Activated CD4-positive, alpha-beta memory T cell treated with anti-CD3 and anti-CD28 coated beads for 36 hours (primary cell): Measurements from ENCODE around the gene SPDYE3. TPM values are rescaled to one million over a fixed set of nuclear protein-coding genes. Genes with fewer than 3 reads are reported as not detected.
"Not testable (repeated sequence)": the region's sequence is repeated elsewhere in the genome, so short reads cannot be mapped to it uniquely, and the experiment has no call there.

Experiments used
- CTCF ChIA-PET: fragments of 350-600 bp; sonication (Branson Sonifier 250); formaldehyde crosslinking; loops from one replicate; lab custom pipeline; 2021; ENCODE audit warnings: antibody characterized with exemption, inconsistent platforms; lab: Charles Lee
- POLR2A ChIA-PET: fragments of 350-600 bp; sonication (Branson Sonifier 250); formaldehyde crosslinking; loops from one replicate; lab custom pipeline; 2021; ENCODE audit warnings: antibody characterized with exemption; lab: Charles Lee
- DNase-seq: peaks from one replicate; pipeline ENCODE4 v3.0.0-alpha.2; 2020
- H3K27ac Mint-ChIP-seq: one replicate; pipeline ENCODE4 v1.8.0; 2021; ENCODE audit warnings: mixed read lengths
- H3K27me3 Mint-ChIP-seq: one replicate; pipeline ENCODE4 v1.8.0; 2021; ENCODE audit warnings: mixed read lengths
- H3K36me3 Mint-ChIP-seq: one replicate; pipeline ENCODE4 v1.8.0; 2021; ENCODE audit warnings: mixed read lengths
- H3K4me1 Mint-ChIP-seq: one replicate; pipeline ENCODE4 v1.8.0; 2021; ENCODE audit warnings: low read depth, mixed read lengths
- H3K4me3 Mint-ChIP-seq: one replicate; pipeline ENCODE4 v1.8.0; 2021; ENCODE audit warnings: mild to moderate bottlenecking, mixed read lengths
- H3K9me3 Mint-ChIP-seq: one replicate; pipeline ENCODE4 v1.8.0; 2021; ENCODE audit warnings: mixed read lengths
- intact Hi-C: fragments of 100-400 bp; cut with micrococcal nuclease; formaldehyde crosslinking; loops from one replicate; pipeline ENCODE4 v1.15.1; 2023
- total RNA-seq, 2 experiments: library from RNA; stranded (reverse); gene quantifications; one replicate each; pipeline ENCODE4 v1.2.3, GENCODE V29; 2021

The SPDYE3 gene
- total RNA-seq, 2 experiments from 2014 or later: not detected

GRCh38 chr7:100297852-100298631, 9.5 kb upstream of the SPDYE3 start:
- DNase-seq, CTCF ChIA-PET, H3K4me1 Mint-ChIP-seq, H3K27ac Mint-ChIP-seq, H3K4me3 Mint-ChIP-seq, H3K27me3 Mint-ChIP-seq, H3K36me3 Mint-ChIP-seq, POLR2A ChIA-PET, H3K9me3 Mint-ChIP-seq: not testable (repeated sequence)
- intact Hi-C loops: loop anchor here (10.0 kb wide), 1 partner anchor 63 kb away; no protein-coding TSS in a partner anchor

DNA sequence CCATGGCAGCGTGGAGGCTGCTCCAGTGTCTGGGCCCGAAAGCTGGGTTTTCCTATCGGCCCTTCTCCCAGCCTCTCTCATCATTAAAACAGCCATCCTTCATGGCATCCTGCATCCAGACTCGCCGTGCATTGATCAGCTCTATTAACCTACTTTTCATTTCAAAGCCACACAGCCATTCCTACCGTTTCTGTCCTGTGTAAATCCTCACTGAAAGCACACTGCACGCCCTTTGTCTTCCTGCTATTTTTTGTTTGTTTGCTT, 8.9 kb upstream of the SPDYE3 start:
- H3K27me3 Mint-ChIP-seq, CTCF ChIA-PET: not testable (repeated sequence)

GRCh38 chr7:100304526-100304925, 3.0 kb upstream of the SPDYE3 start:
- H3K27ac Mint-ChIP-seq, H3K4me3 Mint-ChIP-seq, H3K9me3 Mint-ChIP-seq, H3K36me3 Mint-ChIP-seq, H3K27me3 Mint-ChIP-seq, POLR2A ChIA-PET, DNase-seq, CTCF ChIA-PET, H3K4me1 Mint-ChIP-seq, intact Hi-C loops: not testable (repeated sequence)

More for the DNA sequence above, 8.9 kb upstream of the SPDYE3 start:
- DNase-seq, H3K9me3 Mint-ChIP-seq, H3K4me1 Mint-ChIP-seq, H3K27ac Mint-ChIP-seq, H3K36me3 Mint-ChIP-seq, POLR2A ChIA-PET, H3K4me3 Mint-ChIP-seq: not testable (repeated sequence)
- intact Hi-C loops: loop anchor here (10.0 kb wide), 1 partner anchor 64 kb away; no protein-coding TSS in a partner anchor

- intact Hi-C loops, H3K9me3 Mint-ChIP-seq, H3K4me1 Mint-ChIP-seq, POLR2A ChIA-PET, CTCF ChIA-PET, H3K27me3 Mint-ChIP-seq, H3K27ac Mint-ChIP-seq, H3K36me3 Mint-ChIP-seq, DNase-seq: not testable (repeated sequence)
- peak overlapping the region; percentile 52 for H3K4me3 Mint-ChIP-seq
These were observed 10.8 kb downstream of the SPDYE3 start for GRCh38 chr7:100318329-100318728.

DNA sequence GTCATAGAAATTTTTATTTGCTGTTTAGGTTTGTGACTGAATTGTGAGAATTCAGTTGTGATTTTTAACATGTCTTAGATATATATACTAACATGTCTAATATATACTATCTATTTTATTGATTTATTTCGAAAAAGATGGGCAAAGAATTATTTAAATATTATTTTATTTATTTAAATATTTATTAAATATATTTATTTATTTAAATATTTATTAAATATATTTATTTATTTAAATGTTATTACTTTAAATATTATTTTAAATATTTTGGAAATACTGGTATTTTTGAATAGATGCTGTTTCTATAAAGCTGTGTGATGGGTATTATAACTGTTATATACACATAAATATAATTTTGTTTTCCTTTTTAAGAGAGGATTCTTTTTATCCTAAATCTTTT, 14.1 kb downstream of the SPDYE3 start:
- POLR2A ChIA-PET, intact Hi-C loops, H3K27me3 Mint-ChIP-seq, H3K4me3 Mint-ChIP-seq, H3K4me1 Mint-ChIP-seq, H3K27ac Mint-ChIP-seq, H3K9me3 Mint-ChIP-seq, CTCF ChIA-PET, DNase-seq: not testable (repeated sequence)
- peaks cover 22% of the 10 kb centered on the region for H3K36me3 Mint-ChIP-seq

DNA sequence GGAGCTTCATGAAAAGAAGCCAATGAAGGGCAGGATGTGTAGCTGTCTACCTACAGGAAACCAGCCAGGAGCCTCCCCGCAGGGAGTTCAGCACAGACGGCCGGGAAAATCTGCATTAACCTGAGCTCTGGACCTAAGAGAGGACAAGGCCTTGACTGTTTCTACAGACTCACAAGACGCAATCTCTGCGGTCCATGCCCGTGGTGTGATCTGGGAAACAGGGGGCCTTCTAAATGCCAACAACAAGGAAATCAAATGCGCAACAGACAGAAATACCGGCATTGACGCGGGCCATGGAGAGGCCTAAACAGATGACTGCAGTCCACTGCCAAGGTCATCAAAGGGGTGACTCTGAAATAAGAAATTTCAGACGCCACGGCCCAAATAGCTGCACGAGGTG, 16.7 kb downstream of the SPDYE3 start:
- H3K27me3 Mint-ChIP-seq, intact Hi-C loops, H3K4me1 Mint-ChIP-seq, CTCF ChIA-PET, H3K27ac Mint-ChIP-seq, POLR2A ChIA-PET, H3K4me3 Mint-ChIP-seq, DNase-seq, H3K9me3 Mint-ChIP-seq: not testable (repeated sequence)
- H3K36me3 Mint-ChIP-seq: peaks cover 28% of the 10 kb centered on the region

DNA sequence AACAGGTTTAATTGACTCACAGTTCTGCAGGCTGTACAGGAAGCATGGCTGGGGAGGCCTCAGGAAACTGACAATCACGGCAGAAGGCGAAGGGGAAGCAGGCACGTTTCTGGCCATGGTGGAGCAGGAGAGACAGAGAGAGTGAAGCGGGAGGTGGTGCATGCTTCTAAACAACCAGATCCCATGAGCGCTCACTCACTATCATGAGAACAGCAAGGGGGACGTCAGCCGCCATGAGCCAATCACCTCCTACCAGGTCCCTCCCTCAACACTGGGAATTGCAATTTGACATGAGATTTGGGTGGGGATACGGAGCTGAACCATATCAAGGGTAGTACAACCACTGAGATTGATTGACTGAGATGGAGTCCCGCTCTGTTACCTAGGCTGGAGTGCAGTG, 18.2 kb downstream of the SPDYE3 start:
- H3K27me3 Mint-ChIP-seq, intact Hi-C loops, CTCF ChIA-PET, H3K27ac Mint-ChIP-seq, H3K9me3 Mint-ChIP-seq, POLR2A ChIA-PET, H3K4me1 Mint-ChIP-seq, DNase-seq, H3K4me3 Mint-ChIP-seq: not testable (repeated sequence)
- peaks cover 25% of the 10 kb centered on the region for H3K36me3 Mint-ChIP-seq

GRCh38 chr7:100326914-100327313, 19.4 kb downstream of the SPDYE3 start:
- intact Hi-C loops, H3K4me1 Mint-ChIP-seq, H3K27ac Mint-ChIP-seq, H3K4me3 Mint-ChIP-seq, DNase-seq, H3K27me3 Mint-ChIP-seq, H3K9me3 Mint-ChIP-seq, POLR2A ChIA-PET: not testable (repeated sequence)
- CTCF ChIA-PET: interaction anchor here (0.7 kb wide), 1 partner anchor 18 kb away, joined by 3 read pairs; no protein-coding TSS in a partner anchor
- H3K36me3 Mint-ChIP-seq: peaks cover 25% of the 10 kb centered on the region

GRCh38 chr7:100335566-100336466, 28.3 kb downstream of the SPDYE3 start:
- Mint-ChIP-seq H3K27ac (peak overlapping the region; percentile 96), H3K4me1 (peaks cover 18% of the 10 kb centered on the region), H3K4me3 (peak overlapping the region; percentile 93), H3K36me3 (peaks cover 17% of the 10 kb centered on the region)
- peak; percentile 94 for DNase-seq
- H3K27me3 Mint-ChIP-seq, H3K9me3 Mint-ChIP-seq, intact Hi-C loops: not testable (repeated sequence)
- CTCF ChIA-PET: interaction anchor here (0.9 to 1.9 kb wide), 3 partner anchors 73 to 203 kb away, joined by 3 to 5 read pairs (median 4); no protein-coding TSS in a partner anchor
- POLR2A ChIA-PET: interaction anchor here (1.5 kb wide), 2 partner anchors 9 to 92 kb away, joined by 3 read pairs; partner anchors contain the start of gene ZCWPW1

DNA sequence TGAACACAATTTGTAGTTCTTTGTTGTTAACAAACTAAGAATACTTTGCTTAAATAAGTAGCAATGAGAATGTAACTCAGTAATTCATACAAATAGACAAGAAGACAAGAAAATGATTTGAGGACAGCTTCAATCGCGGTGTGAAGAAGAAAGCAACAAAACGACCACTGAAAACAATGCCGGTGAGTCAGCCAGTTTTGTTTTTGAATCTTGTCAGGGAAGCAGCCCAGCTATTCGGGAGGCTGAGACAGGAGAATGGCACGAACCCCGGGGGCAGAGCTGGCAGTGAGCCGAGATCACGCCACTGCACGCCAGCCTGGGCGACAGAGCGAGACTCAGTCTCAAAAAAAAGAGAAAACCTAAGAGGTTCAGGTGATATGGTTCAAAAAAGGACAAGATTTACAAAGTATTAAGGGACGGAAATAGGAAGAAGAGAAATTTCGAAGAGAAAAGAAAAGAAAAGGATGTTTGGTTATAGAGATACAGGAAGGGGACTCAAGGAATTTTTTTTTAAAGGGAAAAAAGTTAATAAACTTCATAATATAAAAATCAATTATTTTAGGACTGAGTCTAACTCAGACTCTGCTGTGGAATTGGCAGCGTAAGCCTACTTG, 30.7 kb downstream of the SPDYE3 start:
- intact Hi-C loops, CTCF ChIA-PET: not testable (repeated sequence)

DNA sequence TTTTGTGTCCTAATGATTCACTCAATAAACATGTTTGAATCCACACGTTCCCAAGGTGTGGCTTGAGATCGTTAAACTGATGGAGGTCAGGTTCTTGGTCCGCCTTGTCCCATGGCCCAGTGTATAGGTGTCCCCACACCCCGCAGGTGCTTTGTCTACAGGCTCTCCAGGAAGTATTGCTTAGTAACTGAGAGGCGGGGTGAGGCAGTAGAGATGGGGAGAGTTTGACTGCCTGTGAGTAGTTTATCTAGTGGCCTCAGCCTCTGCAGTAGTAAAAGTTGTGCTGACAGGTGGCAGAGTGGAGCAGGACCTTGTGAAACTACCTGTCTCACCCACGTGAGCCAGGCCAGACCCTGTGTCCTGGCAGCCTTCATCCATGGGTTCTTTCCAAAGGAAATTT, 33.8 kb downstream of the SPDYE3 start:
- Mint-ChIP-seq H3K36me3 (peaks cover 33% of the 10 kb centered on the region), H3K4me1 (peaks cover 45% of the 10 kb centered on the region)
- CTCF ChIA-PET, DNase-seq, H3K9me3 Mint-ChIP-seq, intact Hi-C loops, POLR2A ChIA-PET, H3K4me3 Mint-ChIP-seq, H3K27me3 Mint-ChIP-seq, H3K27ac Mint-ChIP-seq: not testable (repeated sequence)

More for the DNA sequence above, 30.7 kb downstream of the SPDYE3 start:
- H3K4me3 Mint-ChIP-seq, POLR2A ChIA-PET, DNase-seq, H3K9me3 Mint-ChIP-seq, H3K27ac Mint-ChIP-seq, H3K27me3 Mint-ChIP-seq: not testable (repeated sequence)
- Mint-ChIP-seq H3K4me1 (peaks cover 34% of the 10 kb centered on the region), H3K36me3 (peaks cover 29% of the 10 kb centered on the region)

- CTCF ChIA-PET: no interaction called here
- no peaks in the 10 kb centered on the region for H3K9me3 Mint-ChIP-seq
- H3K4me1 Mint-ChIP-seq: peaks cover 41% of the 10 kb centered on the region
These were observed 35.3 kb downstream of the SPDYE3 start for GRCh38 chr7:100342765-100343164.

More at GRCh38 chr7:100342765-100343164, 35.3 kb downstream of the SPDYE3 start:
- POLR2A ChIA-PET: interaction anchor here (0.6 kb wide), 1 partner anchor 347 kb away, joined by 3 read pairs; no protein-coding TSS in a partner anchor
- peak overlapping the region; percentile 64 for H3K27ac Mint-ChIP-seq
- peaks cover 39% of the 10 kb centered on the region for H3K36me3 Mint-ChIP-seq
- no peak overlapping the region for H3K4me3 Mint-ChIP-seq
- intact Hi-C loops: no loop called here
- DNase-seq: no peak
- no peaks in the 10 kb centered on the region for H3K27me3 Mint-ChIP-seq
